ENCODE data around the gene PPP1R26.

Gene PPP1R26

GRCh38 chr9:135488013-135488330 is 8.4 kb downstream of the PPP1R26 start:
- DNase-seq, result no peak

GRCh38 chr9:135488527-135488926 is 8.9 kb downstream of the PPP1R26 start:
- DNase-seq, result no peak

DNA sequence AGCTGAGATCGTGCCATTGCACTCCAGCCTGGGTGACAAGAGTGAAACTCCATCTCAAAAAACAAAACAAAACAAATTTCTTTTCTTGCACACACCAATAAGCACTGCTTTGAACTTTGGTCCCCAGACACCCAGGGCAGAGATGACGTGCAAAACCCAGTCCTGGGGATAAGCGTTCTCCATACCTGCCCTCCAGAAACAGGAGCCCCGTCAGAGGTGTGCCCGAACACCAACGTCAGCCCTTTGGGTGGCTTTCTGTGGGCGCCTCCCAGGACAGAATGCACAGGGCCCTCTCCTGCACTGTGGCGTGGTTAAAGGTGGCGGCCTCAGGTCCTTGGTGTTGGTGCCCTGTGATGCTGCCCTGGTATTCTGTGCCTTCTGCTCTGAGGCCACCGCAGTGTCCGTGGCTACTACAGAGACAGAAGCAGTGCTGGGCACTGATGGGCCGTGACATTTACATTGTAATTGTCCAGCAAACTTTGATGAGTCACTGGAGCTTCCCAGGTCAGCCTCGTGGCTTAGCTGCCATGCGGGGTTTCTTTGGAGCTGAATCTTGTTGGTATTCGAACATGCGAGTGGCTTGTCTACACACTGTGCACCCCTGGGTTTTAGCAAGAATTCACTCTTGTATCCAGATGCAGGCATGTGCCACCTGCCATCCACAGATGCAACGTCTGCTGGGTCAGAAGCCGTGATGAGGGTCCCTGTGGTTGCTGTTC is 9.8 kb downstream of the PPP1R26 start:
- no peak for DNase-seq

DNA sequence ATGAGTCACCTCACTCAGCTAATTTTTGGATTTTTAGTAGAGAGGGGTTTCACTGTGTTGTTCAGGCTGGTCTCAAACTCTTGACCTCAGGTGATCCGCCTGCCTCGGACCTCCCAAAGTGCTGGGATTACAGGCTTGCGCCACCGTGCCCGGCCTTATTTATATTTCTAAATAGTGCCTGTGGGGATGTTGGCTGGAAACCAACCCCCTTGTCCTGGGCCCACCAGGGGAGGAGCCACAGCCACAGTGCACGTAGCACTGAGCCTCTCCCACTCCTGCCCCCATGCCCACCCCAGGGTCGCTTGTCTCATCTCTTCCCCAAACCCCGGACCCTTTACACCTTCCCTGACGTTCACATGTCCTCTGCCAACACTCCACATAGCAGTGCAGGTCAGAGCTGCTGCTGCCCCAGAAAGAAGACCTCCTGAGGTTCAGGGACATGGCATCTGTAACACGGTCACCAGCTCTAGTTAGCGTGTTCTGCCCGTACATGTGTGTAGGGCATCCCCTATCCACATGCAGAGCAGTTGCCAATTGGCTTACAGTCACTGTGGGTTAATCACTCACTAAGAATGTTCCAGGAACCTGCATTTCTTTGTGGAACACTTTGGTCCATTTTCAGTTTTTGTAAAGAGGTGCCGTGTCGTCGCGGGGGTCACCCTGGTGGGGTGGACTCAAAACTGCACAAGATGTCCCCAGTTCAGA is 10.7 kb downstream of the PPP1R26 start:
- DNase-seq, result no peak

DNA sequence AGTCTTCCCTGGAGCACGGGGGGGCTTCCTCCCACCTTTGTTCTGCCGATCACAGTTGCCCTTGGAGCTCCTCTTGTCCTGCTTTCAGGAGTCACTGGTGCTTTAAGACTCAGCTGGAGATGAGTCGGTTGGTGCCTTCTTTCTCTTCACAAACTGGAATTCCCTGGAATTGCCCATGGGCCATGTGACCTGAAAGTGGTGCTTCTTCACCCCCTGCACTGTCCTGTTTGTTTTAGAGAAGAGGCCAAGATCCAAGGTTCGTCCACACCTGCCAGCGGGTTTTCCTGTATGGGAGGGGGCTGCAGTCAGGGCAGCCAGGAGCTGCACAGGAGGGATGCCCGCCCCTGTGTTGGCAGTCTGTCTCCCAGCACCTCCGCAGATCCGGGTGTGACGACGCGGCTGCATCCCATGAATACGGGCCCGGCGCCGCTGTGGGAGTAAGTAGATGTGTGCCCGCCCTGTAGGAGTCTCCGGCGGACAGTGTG is 11.4 kb downstream of the PPP1R26 start:
- DNase-seq, result no peak

DNA sequence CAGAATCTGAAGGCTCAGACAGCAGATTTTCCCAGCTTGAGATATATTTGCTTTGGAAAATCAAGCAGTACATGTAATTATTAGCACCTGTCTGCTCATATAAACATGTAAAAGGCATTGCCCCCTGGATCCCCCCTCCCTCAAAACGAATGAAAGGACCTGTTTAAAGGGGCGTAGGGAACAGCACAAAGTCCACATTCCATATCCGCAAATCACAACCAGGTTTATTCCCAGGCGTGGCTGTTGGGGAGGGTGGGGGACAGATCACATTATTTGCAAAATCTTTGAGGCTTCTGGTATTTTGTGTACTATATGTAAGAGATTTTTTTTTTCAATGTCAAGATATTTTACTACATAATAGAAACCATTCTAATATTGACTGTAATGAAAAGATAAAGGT is 12.2 kb downstream of the PPP1R26 start:
- no peak for DNase-seq

- DNase-seq, result no peak
Measured at GRCh38 chr9:135492886-135493669, 13.5 kb downstream of the PPP1R26 start.

DNA sequence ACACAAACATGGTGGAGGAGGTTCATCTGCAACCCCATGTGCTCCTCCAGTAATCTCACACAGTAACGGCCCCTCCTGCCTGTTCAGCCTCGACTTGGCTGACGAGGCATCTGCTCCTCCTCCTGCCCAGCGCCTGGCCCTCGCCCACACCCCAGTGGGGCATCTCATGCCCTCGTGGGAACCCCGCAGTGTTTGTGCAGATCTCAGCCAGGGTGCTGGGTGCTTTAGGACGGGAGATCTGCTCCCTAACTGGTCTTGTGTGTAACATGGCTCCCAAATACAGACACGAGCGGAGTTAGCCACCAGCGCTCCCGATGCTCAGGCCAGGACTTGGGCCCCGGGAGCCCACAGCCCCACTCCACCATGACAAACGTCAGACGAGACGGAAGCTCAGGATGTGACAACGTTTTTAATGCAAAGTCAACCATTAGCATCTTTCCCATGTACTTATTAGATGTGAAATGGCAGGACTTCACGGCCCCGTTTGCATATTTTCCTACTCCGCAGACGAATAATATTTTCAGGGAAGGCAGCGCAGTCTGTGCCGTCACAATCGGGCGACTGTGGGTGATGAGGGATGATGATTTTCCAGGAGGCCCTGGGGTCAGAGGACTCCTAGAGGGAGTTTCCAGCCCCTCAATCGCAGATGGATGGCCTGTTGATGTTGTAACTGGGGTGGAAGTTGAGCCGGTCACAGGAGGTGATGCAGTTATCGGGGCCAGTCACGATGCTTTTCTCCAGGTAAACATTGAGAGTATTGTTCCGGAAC is 15.4 kb downstream of the PPP1R26 start:
- no peak for DNase-seq

DNA sequence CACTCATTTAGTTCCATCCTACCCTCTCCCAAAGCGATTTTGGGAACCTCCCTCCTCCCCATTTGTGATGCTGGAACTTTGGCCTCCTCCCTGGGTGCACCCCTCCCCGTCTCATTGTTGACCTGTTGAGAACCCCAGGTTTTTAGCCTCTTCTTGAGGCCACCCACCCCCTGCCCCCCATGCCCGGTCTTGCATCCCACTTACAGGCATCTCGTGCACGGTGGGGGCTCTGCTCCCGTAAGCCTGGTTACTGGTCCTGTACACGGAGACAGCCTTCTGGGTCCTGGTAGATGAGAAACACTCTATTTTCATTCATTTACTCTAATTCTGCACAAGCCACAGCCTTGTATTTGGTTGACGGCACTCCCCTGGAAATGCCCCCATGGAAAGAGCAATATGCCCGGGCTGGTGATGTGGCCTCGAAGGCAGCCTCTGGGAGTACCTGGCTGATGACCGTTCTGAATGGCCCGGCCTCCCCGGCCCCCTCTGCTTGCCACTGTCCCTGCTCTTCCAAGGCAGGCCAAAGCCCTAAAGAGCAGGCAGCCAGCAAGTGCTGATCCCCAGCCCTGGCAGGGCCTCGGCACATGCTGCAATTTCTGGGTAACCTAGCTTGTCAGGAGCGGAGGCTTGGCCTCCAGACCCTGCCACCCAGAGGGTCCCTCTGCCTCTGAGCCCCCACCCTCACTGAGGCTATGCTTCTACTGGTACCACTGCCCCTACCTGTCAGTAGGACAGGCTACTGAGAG is 19.0 kb downstream of the PPP1R26 start:
- no peak for DNase-seq

DNA sequence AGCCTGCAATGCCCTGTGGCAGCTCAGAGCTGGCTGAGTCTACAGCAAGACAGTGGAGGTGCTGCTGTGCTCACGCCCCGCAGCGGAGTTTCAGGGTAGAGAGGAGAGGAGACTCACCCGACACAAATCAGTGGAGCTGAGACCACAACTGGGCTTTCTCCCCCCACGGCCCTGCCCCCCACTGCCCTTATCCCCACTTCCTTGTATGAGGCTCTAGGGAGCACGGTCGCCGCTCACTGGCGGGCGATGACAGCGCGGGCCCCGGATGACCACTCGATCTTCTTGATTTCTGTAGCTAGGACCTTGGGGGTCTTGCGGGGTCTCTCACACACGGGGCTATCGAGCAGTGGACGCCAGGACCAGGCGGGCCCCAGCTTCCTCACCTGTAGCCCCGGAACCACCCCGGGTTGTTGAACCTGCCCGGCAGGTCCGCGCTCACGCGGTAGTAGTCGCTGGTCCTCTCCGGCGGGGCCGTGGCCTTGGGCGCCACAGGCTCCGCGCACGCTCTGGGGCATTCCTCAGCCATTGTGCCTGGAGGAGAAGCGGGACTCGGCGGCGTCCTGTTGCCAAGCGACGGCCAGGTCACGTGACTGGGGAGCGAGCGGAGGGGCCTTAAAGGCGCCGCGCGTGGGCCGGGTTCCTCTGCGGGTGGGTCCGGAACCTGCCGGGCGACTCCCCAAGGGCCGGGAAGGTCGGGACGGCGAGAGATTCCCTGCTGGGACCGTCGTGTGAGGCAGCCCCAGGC is 19.9 kb downstream of the PPP1R26 start:
- peak; percentile 88 for DNase-seq

DNA sequence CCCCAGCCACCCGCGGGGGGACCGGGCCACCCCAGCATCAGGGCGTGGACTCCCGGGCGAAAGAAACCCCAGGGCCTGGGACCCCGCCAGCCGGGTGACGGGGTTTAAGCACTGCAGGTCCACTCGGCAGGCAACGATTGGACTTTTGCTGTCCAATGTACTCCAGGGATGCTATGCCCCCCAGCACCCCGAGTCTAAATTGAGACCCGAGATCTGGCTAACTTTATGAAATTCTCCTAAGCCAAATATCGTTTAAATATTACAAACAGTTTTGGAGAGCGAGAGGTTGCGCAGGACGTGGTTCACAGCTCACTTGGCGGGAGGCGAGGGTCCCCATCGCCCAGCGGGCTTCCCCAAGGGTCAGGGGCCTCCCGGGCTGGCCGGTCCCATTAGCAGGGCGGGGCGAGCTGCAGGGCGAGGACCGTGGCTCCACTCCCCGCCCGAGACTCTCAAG is 20.5 kb downstream of the PPP1R26 start:
- DNase-seq, result no peak

- peak; percentile 87 for DNase-seq
Measured at GRCh38 chr9:135500525-135501260, 21.1 kb downstream of the PPP1R26 start, which contains the start of gene MRPS2. TSS of gene MRPS2 (plus strand) at chr9:135500682. CDS start at chr9:135500711, 29 bp downstream.

DNA sequence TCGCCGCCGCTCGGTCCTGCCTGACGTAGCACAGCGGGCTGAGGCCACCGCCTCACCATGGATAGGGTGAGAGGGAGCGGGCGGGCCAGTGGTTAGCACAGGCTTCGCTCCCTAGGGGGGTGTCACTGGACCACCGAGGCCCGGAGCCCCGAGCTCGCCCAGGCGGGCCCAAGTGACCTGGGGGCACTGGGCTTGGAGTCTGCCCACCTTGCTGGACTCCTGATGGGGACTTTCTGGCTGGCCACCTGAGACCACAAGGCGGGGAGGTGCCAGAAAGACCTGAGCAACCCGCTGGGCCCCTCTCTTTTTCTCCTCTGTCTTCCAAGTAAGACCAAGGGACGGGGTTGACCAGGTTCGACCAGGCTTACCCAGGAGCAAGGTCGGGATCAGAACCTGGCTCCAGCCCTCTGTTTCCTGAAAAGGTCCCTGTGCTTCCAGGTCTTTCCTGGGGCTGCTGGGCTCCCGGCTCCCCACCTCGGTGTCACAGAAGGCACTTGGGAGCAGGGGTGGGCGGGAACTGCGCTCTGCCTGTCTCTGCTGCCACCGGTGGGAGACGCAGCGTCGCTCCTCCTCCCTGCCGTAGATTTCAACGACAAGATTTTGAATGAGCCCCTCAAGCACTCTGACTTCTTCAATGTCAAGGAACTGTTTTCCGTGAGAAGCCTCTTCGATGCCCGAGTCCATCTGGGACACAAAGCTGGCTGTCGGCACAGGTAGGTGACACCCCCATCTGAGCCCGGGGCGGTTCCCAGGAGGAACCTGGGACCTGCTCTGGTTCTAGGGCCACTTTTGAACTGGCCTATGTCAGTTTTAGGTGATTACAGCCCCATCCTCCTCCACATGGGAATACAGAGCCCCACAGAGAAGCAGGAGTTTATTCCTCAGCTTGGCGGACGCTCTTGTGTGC is 21.9 kb downstream of the PPP1R26 start:
- DNase-seq, result peak; percentile 54

DNA sequence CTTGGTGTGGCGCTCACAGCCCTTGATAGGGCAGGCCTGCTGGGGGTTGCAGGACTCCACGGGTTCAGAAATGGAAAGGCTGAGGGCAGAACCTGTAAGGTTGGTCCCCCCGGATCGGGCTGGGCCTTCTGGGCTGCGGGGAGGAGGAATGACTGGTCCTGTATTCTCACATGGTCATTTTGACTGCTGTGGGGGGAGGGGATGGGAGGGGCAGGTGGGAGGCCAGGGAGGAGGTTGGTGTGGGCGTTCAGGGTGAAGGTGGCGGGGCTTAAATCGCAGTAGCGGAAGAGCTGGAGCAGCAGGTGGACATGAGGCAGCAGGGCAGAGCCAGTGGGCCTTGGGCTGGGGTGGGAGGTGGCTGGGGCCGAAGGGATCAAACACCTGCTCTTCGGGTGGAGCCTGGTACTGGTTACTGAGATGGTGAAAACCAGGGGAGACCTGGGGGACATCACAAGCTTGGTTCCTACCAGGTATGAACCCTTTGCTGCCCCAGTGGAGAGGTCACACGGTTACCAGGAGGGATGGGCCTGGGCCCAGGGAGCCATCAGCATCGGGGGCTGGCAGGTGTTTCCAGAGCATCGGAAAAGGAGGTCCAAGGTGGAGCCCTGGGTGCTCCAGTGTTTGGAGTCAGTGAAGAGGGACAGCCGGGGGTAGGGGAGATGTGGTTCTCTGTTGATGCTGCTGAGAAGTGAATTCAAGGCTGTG is 22.7 kb downstream of the PPP1R26 start:
- DNase-seq, result no peak

- DNase-seq, result no peak
Measured at GRCh38 chr9:135502873-135503321, 23.3 kb downstream of the PPP1R26 start.

DNA sequence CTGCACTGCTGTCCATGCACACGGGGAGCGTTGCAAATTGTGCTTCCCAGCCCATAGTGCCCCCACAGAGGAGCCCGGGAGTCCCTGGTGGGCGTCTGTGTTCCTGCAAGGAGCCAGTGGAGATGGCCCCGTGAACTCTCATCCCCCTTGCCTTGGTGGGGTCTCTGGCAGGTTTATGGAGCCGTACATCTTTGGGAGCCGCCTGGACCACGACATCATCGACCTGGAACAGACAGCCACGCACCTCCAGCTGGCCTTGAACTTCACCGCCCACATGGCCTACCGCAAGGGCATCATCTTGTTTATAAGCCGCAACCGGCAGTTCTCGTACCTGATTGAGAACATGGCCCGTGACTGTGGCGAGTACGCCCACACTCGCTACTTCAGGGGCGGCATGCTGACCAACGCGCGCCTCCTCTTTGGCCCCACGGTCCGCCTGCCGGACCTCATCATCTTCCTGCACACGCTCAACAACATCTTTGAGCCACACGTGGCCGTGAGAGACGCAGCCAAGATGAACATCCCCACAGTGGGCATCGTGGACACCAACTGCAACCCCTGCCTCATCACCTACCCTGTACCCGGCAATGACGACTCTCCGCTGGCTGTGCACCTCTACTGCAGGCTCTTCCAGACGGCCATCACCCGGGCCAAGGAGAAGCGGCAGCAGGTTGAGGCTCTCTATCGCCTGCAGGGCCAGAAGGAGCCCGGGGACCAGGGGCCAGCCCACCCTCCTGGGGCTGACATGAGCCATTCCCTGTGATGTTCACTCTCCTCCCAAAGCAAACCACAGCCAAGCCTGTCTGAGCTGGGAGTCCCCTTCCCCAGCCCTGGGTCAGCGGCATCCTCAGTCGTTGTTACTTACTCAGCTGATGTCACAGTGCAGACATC is 24.0 kb downstream of the PPP1R26 start:
- DNase-seq, result no peak
